ENCODE measurements around the gene LRRFIP1. TPM values are rescaled to one million over a fixed set of nuclear protein-coding genes. Genes with fewer than 3 reads are reported as not detected.
"Not testable (repeated sequence)": the region's sequence is repeated elsewhere in the genome, so short reads cannot be mapped to it uniquely, and the experiment has no call there.

Gene LRRFIP1
- total RNA-seq, 2 donors from 2014 or later, result 125 to 203 TPM

GRCh38 chr2:237602409-237602808, 25.0 kb upstream of the LRRFIP1 start:
- DNase-seq (ENCODE audit: low spot score) (no peak), ATAC-seq (no peak)
- Mint-ChIP-seq H3K27me3 (no peaks in the 10 kb centered on the region), H3K9me3 (no peaks in the 10 kb centered on the region), H3K4me3 (no peak overlapping the region), H3K36me3 (no peaks in the 10 kb centered on the region), H3K4me1 (ENCODE audit: low read depth in 2 of 2) (peaks cover 17 to 26% of the 10 kb centered on the region in 2 donors), H3K27ac (peak overlapping the region in 1 of 2 donors; percentile 94)

GRCh38 chr2:237603049-237603717, 24.2 kb upstream of the LRRFIP1 start:
- no peaks in the 10 kb centered on the region for H3K36me3 Mint-ChIP-seq
- peak overlapping the region; percentile 80 for H3K4me3 Mint-ChIP-seq
- ATAC-seq (no peak), DNase-seq (ENCODE audit: low spot score) (no peak)
- H3K9me3 Mint-ChIP-seq, result no peaks in the 10 kb centered on the region
- H3K27ac Mint-ChIP-seq, result peak overlapping the region; percentile 83 to 94
- H3K27me3 Mint-ChIP-seq, result peaks cover 5 to 6% of the 10 kb centered on the region in 2 donors
- H3K4me1 Mint-ChIP-seq (ENCODE audit: low read depth in 2 of 2), result peaks cover 17 to 20% of the 10 kb centered on the region in 2 donors

GRCh38 chr2:237603718-237604362, 23.5 kb upstream of the LRRFIP1 start:
- Mint-ChIP-seq H3K4me3 (peak overlapping the region; percentile 80), H3K27me3 (peaks cover 7 to 10% of the 10 kb centered on the region in 2 donors), H3K36me3 (no peaks in the 10 kb centered on the region), H3K9me3 (no peaks in the 10 kb centered on the region), H3K27ac (peak overlapping the region; percentile 83 to 94), H3K4me1 (ENCODE audit: low read depth in 2 of 2) (peaks cover 13 to 14% of the 10 kb centered on the region in 2 donors)
- DNase-seq (ENCODE audit: low spot score) (no peak), ATAC-seq (peak; percentile 84 to 90)

GRCh38 chr2:237604391-237604790, 23.0 kb upstream of the LRRFIP1 start:
- no peak for DNase-seq (ENCODE audit: low spot score)
- Mint-ChIP-seq H3K9me3 (no peaks in the 10 kb centered on the region), H3K36me3 (no peaks in the 10 kb centered on the region), H3K27me3 (peaks cover 7 to 12% of the 10 kb centered on the region in 2 donors), H3K4me3 (no peak overlapping the region), H3K4me1 (ENCODE audit: low read depth in 2 of 2) (peaks cover 13 to 14% of the 10 kb centered on the region in 2 donors), H3K27ac (peak overlapping the region; percentile 83 to 94)
- ATAC-seq, result no peak

- no peak for DNase-seq (ENCODE audit: low spot score)
- H3K27me3 Mint-ChIP-seq, result peaks cover 11 to 18% of the 10 kb centered on the region in 2 donors
- peak overlapping the region in 1 of 2 donors; percentile 46 for H3K27ac Mint-ChIP-seq
- no peak for ATAC-seq
- H3K4me1 Mint-ChIP-seq (ENCODE audit: low read depth in 2 of 2), result peaks cover 13 to 14% of the 10 kb centered on the region in 2 donors
- H3K9me3 Mint-ChIP-seq, result no peaks in the 10 kb centered on the region
- H3K4me3 Mint-ChIP-seq, result no peak overlapping the region
- no peaks in the 10 kb centered on the region for H3K36me3 Mint-ChIP-seq
These were observed 22.4 kb upstream of the LRRFIP1 start for GRCh38 chr2:237604960-237605359.

GRCh38 chr2:237606522-237606921, 20.9 kb upstream of the LRRFIP1 start:
- not testable (repeated sequence) for H3K27ac Mint-ChIP-seq; H3K4me3 Mint-ChIP-seq; ATAC-seq; H3K36me3 Mint-ChIP-seq; H3K9me3 Mint-ChIP-seq; DNase-seq (ENCODE audit: low spot score)
- peaks cover 13 to 14% of the 10 kb centered on the region in 2 donors for H3K4me1 Mint-ChIP-seq (ENCODE audit: low read depth in 2 of 2)
- H3K27me3 Mint-ChIP-seq, result peaks cover 11 to 24% of the 10 kb centered on the region in 2 donors

GRCh38 chr2:237612527-237613357, 14.6 kb upstream of the LRRFIP1 start:
- peaks cover 9 to 32% of the 10 kb centered on the region in 2 donors for H3K27me3 Mint-ChIP-seq
- H3K27ac Mint-ChIP-seq, result no peak overlapping the region
- no peak for ATAC-seq
- H3K4me3 Mint-ChIP-seq, result no peak overlapping the region
- H3K9me3 Mint-ChIP-seq, result no peaks in the 10 kb centered on the region
- H3K36me3 Mint-ChIP-seq, result no peaks in the 10 kb centered on the region
- no peak for DNase-seq (ENCODE audit: low spot score)
- H3K4me1 Mint-ChIP-seq (ENCODE audit: low read depth in 2 of 2), result peaks cover 8 to 10% of the 10 kb centered on the region in 2 donors

- no peak for ATAC-seq
- H3K27ac Mint-ChIP-seq, result no peak overlapping the region
- peaks cover 4 to 29% of the 10 kb centered on the region in 2 donors for H3K27me3 Mint-ChIP-seq
- H3K4me3 Mint-ChIP-seq, result no peak overlapping the region
- no peak for DNase-seq (ENCODE audit: low spot score)
- H3K9me3 Mint-ChIP-seq, result no peaks in the 10 kb centered on the region
- H3K36me3 Mint-ChIP-seq, result no peaks in the 10 kb centered on the region
- peaks cover 8 to 10% of the 10 kb centered on the region in 2 donors for H3K4me1 Mint-ChIP-seq (ENCODE audit: low read depth in 2 of 2)
These were observed 13.7 kb upstream of the LRRFIP1 start for GRCh38 chr2:237613679-237614078.

GRCh38 chr2:237614151-237614720, 13.2 kb upstream of the LRRFIP1 start:
- peaks cover 4 to 28% of the 10 kb centered on the region in 2 donors for H3K27me3 Mint-ChIP-seq
- H3K27ac Mint-ChIP-seq, result no peak overlapping the region
- no peak overlapping the region for H3K4me3 Mint-ChIP-seq
- ATAC-seq, result no peak
- H3K9me3 Mint-ChIP-seq, result no peaks in the 10 kb centered on the region
- peaks cover 8 to 10% of the 10 kb centered on the region in 2 donors for H3K4me1 Mint-ChIP-seq (ENCODE audit: low read depth in 2 of 2)
- no peaks in the 10 kb centered on the region for H3K36me3 Mint-ChIP-seq
- no peak for DNase-seq (ENCODE audit: low spot score)

- H3K27ac Mint-ChIP-seq, result no peak overlapping the region
- H3K9me3 Mint-ChIP-seq, result no peaks in the 10 kb centered on the region
- H3K27me3 Mint-ChIP-seq, result peaks cover 2 to 14% of the 10 kb centered on the region in 2 donors
- H3K36me3 Mint-ChIP-seq, result no peaks in the 10 kb centered on the region
- no peak for DNase-seq (ENCODE audit: low spot score)
- H3K4me1 Mint-ChIP-seq (ENCODE audit: low read depth in 2 of 2), result peaks cover 8 to 10% of the 10 kb centered on the region in 2 donors
- H3K4me3 Mint-ChIP-seq, result no peak overlapping the region
- no peak for ATAC-seq
These were observed 11.6 kb upstream of the LRRFIP1 start for GRCh38 chr2:237615631-237616249.

- DNase-seq (ENCODE audit: low spot score) (no peak), ATAC-seq (no peak)
- Mint-ChIP-seq H3K36me3 (no peaks in the 10 kb centered on the region), H3K27me3 (peaks cover 2 to 14% of the 10 kb centered on the region in 2 donors), H3K4me1 (ENCODE audit: low read depth in 2 of 2) (peaks cover 8 to 10% of the 10 kb centered on the region in 2 donors), H3K9me3 (no peaks in the 10 kb centered on the region), H3K27ac (no peak overlapping the region), H3K4me3 (no peak overlapping the region)
These were observed 11.0 kb upstream of the LRRFIP1 start for GRCh38 chr2:237616373-237616733.

- Mint-ChIP-seq H3K4me3 (no peak overlapping the region), H3K4me1 (ENCODE audit: low read depth in 2 of 2) (peaks cover 8 to 10% of the 10 kb centered on the region in 2 donors), H3K9me3 (no peaks in the 10 kb centered on the region), H3K36me3 (no peaks in the 10 kb centered on the region), H3K27ac (no peak overlapping the region), H3K27me3 (peaks cover 2 to 14% of the 10 kb centered on the region in 2 donors)
- no peak for ATAC-seq
- no peak for DNase-seq (ENCODE audit: low spot score)
These were observed 10.4 kb upstream of the LRRFIP1 start for GRCh38 chr2:237616734-237617586.
